ENCODE measurements around the gene IFRD2. TPM values are rescaled to one million over a fixed set of nuclear protein-coding genes. Genes with fewer than 3 reads are reported as not detected.

The IFRD2 gene
- total and polyA plus RNA-seq, 9 of the 15 experiments (the other 6 are each of a cell fraction or from before 2014, with no cell fraction given), result 30.5 to 115 (median 52.8) TPM

- TF ChIP-seq GATAD2B (IDR thresholded peaks at IDR 0.05; ENCODE audit: borderline replicate concordance), result no peak; the same call in 1 of the 2 replicates
- TF ChIP-seq, protein P1, sequence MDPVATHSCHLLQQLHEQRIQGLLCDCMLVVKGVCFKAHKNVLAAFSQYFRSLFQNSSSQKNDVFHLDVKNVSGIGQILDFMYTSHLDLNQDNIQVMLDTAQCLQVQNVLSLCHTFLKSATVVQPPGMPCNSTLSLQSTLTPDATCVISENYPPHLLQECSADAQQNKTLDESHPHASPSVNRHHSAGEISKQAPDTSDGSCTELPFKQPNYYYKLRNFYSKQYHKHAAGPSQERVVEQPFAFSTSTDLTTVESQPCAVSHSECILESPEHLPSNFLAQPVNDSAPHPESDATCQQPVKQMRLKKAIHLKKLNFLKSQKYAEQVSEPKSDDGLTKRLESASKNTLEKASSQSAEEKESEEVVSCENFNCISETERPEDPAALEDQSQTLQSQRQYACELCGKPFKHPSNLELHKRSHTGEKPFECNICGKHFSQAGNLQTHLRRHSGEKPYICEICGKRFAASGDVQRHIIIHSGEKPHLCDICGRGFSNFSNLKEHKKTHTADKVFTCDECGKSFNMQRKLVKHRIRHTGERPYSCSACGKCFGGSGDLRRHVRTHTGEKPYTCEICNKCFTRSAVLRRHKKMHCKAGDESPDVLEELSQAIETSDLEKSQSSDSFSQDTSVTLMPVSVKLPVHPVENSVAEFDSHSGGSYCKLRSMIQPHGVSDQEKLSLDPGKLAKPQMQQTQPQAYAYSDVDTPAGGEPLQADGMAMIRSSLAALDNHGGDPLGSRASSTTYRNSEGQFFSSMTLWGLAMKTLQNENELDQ (CRISPR knock-in tag; IDR thresholded peaks at IDR 0.05; ENCODE audit: borderline replicate concordance), result no peak
- TF ChIP-seq RFX1 (IDR thresholded peaks at IDR 0.05), result peak; percentile 86
- TF ChIP-seq, protein P2, sequence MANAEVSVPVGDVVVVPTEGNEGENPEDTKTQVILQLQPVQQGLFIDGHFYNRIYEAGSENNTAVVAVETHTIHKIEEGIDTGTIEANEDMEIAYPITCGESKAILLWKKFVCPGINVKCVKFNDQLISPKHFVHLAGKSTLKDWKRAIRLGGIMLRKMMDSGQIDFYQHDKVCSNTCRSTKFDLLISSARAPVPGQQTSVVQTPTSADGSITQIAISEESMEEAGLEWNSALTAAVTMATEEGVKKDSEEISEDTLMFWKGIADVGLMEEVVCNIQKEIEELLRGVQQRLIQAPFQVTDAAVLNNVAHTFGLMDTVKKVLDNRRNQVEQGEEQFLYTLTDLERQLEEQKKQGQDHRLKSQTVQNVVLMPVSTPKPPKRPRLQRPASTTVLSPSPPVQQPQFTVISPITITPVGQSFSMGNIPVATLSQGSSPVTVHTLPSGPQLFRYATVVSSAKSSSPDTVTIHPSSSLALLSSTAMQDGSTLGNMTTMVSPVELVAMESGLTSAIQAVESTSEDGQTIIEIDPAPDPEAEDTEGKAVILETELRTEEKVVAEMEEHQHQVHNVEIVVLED (CRISPR knock-in tag; IDR thresholded peaks at IDR 0.05), result no peak
- TF ChIP-seq SIN3B (IDR thresholded peaks at IDR 0.05; ENCODE audit: low read depth), result 0 out of 2 replicates have a peak, but pooled peaks have one; percentile 10
- peak; percentile 78 to 93 for TF ChIP-seq MAZ (CRISPR knock-in tag; conservative IDR thresholded peaks at IDR 0.05 in 1 of 2, IDR thresholded peaks at IDR 0.05 in 1 of 2)
- TF ChIP-seq, protein P3, sequence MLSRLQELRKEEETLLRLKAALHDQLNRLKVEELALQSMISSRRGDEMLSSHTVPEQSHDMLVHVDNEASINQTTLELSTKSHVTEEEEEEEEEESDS (CRISPR knock-in tag; IDR thresholded peaks at IDR 0.05), result no peak
- TF ChIP-seq RCOR1 (IDR thresholded peaks at IDR 0.05; ENCODE audit: borderline replicate concordance in 1 of 2, low read depth in 2 of 2, low read length in 2 of 2), result peak in 1 of 2 experiments; percentile 24; a peak in 1 of 4 replicates
- no peak for TF ChIP-seq ADNP (tag; IDR thresholded peaks at IDR 0.05)
- TF ChIP-seq CXXC5 (CRISPR knock-in tag; IDR thresholded peaks at IDR 0.05), result peak; percentile 60
Observed at GRCh38 chr3:50245831-50246516, 46.3 kb downstream of the IFRD2 start (continued).
